HL-60/S4 treated with phorbol 12-myristate 13-acetate at 8.2 ng/mL for 4 days and 3 days (cell line): ENCODE results near the gene TBC1D14.

Experiments
- in situ Hi-C: fragments of 300-500 bp; cut with MboI; formaldehyde crosslinking; loops from 2 replicates; pipeline ENCODE4 v1.15.0; 2022; ENCODE audit warnings: low sequenced_read_pairs

Gene TBC1D14

DNA sequence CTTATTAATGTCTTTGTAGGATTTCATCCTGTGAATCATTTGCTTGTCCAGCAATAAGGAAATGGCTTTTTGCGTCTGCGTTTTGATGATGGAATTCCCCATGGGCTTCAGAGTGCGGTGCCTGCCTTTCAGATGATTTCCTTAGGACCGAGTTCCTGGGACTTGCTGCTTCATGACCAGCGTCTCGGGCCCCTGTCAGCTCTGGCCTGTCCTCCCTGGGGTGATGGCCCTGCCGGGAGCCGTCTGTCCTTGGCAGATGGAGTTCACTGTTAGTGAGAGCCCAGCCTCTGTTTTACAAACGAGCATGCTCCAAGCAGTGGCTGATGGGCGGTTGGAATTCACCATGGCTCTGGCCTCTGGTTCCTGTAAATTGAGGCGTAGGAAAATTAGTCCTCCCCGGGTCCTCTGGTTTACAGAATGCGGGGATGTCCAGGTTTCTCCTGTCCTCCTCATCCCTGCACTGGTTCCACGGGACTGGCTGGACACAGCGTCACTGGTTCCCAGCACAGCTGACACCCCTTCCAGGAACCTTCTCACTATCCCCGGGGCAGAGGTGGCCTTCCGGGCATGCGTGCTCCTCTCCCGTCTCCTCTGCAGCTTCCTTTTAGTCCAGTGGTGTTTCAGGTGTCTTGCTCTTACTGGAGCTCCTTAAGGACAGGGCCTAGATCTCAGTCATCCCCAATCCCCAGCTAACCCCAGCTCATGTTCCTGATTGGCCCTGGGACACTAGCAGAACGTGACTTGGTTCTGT lies 34.9 kb downstream of the TBC1D14 start:
- in situ Hi-C loops = no loop called here

- in situ Hi-C loops = no loop called here
Measured at GRCh38 chr4:6945052-6945409, 35.4 kb downstream of the TBC1D14 start.

GRCh38 chr4:6946497-6946896 lies 36.9 kb downstream of the TBC1D14 start:
- in situ Hi-C loops = no loop called here

- in situ Hi-C loops = no loop called here
Measured at GRCh38 chr4:6948134-6948460, 38.5 kb downstream of the TBC1D14 start.

GRCh38 chr4:6951880-6952381 lies 42.3 kb downstream of the TBC1D14 start:
- in situ Hi-C loops = no loop called here

DNA sequence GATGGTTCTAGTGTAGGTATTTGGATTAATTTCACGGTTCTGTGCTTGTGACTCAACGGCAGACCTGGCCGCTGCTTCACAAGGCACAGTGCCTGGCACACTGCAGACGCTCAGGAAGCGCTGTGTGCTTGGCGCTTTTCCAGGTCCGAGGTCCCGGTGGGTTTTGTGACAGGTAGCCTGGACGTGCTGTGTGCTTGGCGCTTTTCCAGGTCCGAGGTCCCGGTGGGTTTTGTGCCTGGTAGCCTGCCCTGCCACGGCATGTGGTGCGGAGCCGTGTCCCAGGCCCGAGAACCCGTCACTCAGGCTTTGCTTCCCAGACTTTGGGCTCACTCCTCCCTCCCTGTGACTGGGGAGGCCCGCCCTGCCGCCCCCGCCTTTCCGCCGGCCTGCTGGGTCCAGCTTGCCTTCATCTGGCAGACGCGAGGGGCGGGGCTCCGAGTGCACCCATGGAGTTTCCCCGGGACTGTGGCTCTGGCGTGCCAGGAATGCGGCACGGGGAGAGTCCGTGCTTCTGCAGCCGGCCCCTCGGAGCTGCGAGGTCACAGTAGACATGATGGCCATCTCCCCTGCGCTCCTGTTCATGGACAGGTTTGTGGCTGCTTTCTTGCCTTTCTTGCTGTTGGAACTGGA lies 44.2 kb downstream of the TBC1D14 start:
- in situ Hi-C loops = no loop called here

DNA sequence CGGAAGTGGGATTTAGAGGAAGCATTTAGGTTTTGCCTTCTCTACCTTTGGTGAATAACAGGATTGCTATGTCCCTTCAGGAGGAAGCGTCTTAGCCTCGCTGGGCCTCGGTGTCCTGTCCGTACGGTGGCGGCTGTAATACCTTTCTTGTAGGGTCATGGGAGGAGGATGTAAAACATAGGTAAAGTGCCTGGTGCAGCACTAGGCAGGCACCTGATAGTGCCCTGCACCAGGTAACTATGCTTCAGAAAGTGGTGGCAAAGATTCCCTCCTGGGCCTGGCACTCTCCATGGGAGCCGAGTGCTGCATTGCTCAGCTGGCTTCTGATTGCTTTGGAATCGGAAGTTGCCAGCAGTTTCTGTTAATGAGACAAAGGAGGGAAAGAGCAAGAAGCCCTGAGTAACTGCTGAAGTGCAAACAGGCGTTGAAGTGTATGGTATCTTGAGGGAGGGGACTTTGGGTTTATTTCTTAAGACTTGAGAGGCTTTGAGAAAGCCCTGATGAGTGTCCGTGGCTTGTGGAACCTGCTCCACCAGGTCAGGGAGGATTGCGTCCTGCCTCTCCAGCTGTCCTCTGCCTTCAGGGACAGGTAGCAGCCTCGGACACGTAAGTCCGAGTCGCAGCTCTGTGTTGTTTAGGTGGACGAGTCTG lies 45.8 kb downstream of the TBC1D14 start:
- in situ Hi-C loops = no loop called here

- in situ Hi-C loops = no loop called here
Measured at GRCh38 chr4:6956087-6956433, 46.4 kb downstream of the TBC1D14 start.

- in situ Hi-C loops = no loop called here
Measured at GRCh38 chr4:6956434-6957147, 47.0 kb downstream of the TBC1D14 start.

GRCh38 chr4:6957148-6957520 lies 47.5 kb downstream of the TBC1D14 start:
- in situ Hi-C loops = no loop called here

GRCh38 chr4:6957994-6958393 lies 48.4 kb downstream of the TBC1D14 start:
- in situ Hi-C loops = no loop called here

DNA sequence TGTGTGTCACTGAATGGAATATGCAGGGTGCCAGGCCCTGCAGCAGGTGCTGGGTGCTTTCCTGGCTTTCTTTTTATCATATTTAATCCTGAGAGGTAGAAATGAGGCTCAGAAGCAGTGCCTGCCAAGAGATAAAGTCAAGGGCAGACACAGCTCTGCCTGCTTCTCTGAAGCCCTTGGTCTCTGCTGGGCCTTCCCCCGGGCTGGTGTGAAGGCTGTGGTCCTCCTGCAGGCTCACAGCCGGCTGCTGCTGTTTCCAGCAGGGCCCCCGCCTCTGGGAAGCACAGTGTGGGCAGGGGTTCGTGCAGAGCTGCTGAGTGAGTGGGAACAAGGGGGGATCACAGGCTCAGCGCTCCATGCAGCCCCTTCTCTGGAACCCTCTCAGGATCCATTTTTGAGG lies 49.6 kb downstream of the TBC1D14 start:
- in situ Hi-C loops = no loop called here

DNA sequence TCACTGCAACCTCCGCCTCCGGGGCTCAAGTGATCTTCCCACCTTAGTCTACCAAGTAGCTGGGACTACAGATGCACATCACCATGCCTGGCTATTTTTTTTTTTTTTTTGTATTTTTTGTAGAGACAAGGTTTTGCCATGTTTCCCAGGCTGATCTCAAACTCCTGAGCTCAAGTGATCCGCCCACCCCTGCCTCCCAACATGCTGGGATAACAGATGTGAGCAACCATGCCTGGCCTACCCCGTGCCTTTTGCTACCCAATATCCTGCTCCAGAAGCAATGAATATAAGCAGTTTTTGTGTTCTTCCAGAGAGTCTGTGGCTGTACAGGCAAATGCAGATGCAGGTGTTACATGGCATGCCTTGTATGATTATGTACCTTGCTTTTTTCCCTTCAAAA lies 50.5 kb downstream of the TBC1D14 start:
- in situ Hi-C loops = no loop called here

GRCh38 chr4:6960628-6961412 lies 51.2 kb downstream of the TBC1D14 start:
- in situ Hi-C loops = no loop called here

- in situ Hi-C loops = no loop called here
Measured at GRCh38 chr4:6961496-6962210, 52.0 kb downstream of the TBC1D14 start.

DNA sequence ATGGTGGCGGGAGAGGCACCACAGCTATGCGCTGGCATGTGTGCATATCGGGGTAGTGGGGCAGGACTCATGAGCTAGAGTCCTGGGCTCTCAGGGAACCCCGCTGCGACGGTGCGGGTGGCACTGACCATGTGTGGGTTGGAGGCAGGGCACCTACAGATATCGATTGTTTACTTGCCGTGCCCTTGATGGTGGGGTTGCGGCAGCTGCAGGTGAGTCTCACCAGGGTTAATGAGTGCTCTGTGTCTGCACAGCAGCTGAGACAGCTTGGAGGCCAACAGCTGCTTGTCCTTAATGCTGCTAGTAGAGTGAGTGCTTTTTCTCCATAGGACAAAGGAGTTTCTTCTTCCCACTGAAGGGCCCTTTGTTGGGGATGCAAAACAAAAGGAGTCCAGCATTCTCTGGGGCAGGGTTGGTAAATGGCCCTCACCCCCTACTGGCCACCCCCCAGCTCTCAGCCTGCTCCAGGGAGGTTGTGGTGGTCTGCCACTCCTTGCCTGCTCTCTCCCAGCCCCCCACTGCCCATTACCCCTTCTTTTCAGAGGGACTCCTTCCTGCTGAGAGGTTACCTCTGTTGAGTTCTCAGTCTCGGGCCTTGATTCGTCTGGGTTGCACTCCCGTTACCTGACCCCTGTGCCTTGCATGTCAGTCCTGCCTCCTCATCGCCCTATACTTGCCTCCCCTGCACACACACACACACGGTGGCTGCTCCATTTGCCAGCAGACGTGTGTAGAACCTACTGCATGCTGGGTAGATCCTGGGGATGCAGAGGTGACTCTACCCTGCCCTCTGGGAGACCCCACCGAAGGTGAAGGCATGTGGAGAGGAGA lies 52.8 kb downstream of the TBC1D14 start:
- in situ Hi-C loops = no loop called here

GRCh38 chr4:6963139-6963611 lies 53.5 kb downstream of the TBC1D14 start:
- in situ Hi-C loops = no loop called here

GRCh38 chr4:6964858-6965257 lies 55.2 kb downstream of the TBC1D14 start:
- in situ Hi-C loops = no loop called here

- in situ Hi-C loops = no loop called here
Measured at GRCh38 chr4:6965329-6965728, 55.7 kb downstream of the TBC1D14 start.
